H1 (cell line): ENCODE results near the gene MAP2K7. TPM values are rescaled to one million over a fixed set of nuclear protein-coding genes. Genes with fewer than 3 reads are reported as not detected.

Source experiments
- CTCF ChIA-PET: fragments of 300-600 bp; sonication (Branson Sonifier 250); formaldehyde crosslinking; loops from one replicate; lab custom pipeline; 2021; ENCODE audit not compliant: partially characterized antibody; lab: Charles Lee
- POLR2A ChIA-PET: fragments of 300-600 bp; sonication (Branson Sonifier 250); formaldehyde crosslinking; loops from one replicate; lab custom pipeline; 2021; ENCODE audit warnings: inconsistent platforms; ENCODE audit not compliant: partially characterized antibody; lab: Charles Lee
- DNase-seq, 2 experiments: peaks; one replicate each; pipeline versions ENCODE4 v3.0.0 to v3.0.0-alpha.2; 2010 to 2022; ENCODE audit warnings: low spot score in 2 of 2, low read depth in 1 of 2, mixed read lengths in 1 of 2
- FAIRE-seq: peaks from 2 replicates; lab custom pipeline; 2011; peaks lifted over from hg19 to GRCh38; lab: Jason Lieb, UNC
- H2AFZ ChIP-seq: 2 replicates; pipeline ENCODE4 v1.8.1; 2012; ENCODE audit warnings: low read length, inconsistent platforms
- H2AK5ac ChIP-seq: 2 replicates; pipeline ENCODE4 v1.6.1; 2013; ENCODE audit warnings: low read depth, low read length
- H2BK120ac ChIP-seq: replicated peaks from 2 replicates; pipeline ENCODE3; 2013; ENCODE audit warnings: low read depth, low read length, inconsistent platforms
- H2BK12ac ChIP-seq: 2 replicates; pipeline ENCODE4 v1.6.1; 2013; ENCODE audit warnings: low read depth, low read length
- H2BK15ac ChIP-seq: 2 replicates; pipeline ENCODE4 v1.6.1; 2013; ENCODE audit warnings: low read length
- H2BK20ac ChIP-seq: 2 replicates; pipeline ENCODE4 v1.6.1; 2013; ENCODE audit warnings: low read length
- H2BK5ac ChIP-seq: 2 replicates; pipeline ENCODE4 v1.6.1; 2013; ENCODE audit warnings: low read depth, low read length
- H3K14ac ChIP-seq: 2 replicates; pipeline ENCODE4 v1.6.1; 2013; ENCODE audit warnings: inconsistent platforms; ENCODE audit not compliant: insufficient read length
- H3K18ac ChIP-seq: 2 replicates; pipeline ENCODE4 v1.6.1; 2013; ENCODE audit warnings: low read length; ENCODE audit errors: extremely low read depth
- H3K23ac ChIP-seq: 2 replicates; pipeline ENCODE4 v1.6.1; 2013; ENCODE audit warnings: inconsistent platforms; ENCODE audit not compliant: insufficient read length
- H3K23me2 ChIP-seq: 2 replicates; pipeline ENCODE4 v1.6.1; 2013; ENCODE audit warnings: low read depth, low read length
- H3K27ac ChIP-seq: 2 replicates; pipeline ENCODE4 v1.6.1; 2011; ENCODE audit warnings: low read depth, low read length, inconsistent platforms
- H3K27me3 ChIP-seq, 4 experiments: replicated peaks in 1 of 4; 1 replicate in 1 of 4; 2 replicates in 3 of 4; pipeline versions ENCODE4 v1.6.1 to v1.8.1; 2011 to 2013; ENCODE audit warnings: low read length in 3 of 4, mild to moderate bottlenecking in 3 of 4, inconsistent platforms in 2 of 4, mixed read lengths in 2 of 4, moderate library complexity in 1 of 4; ENCODE audit not compliant: control insufficient read depth in 3 of 4, insufficient read depth in 3 of 4; ENCODE audit errors: extremely low read depth in 1 of 4
- H3K36me3 ChIP-seq, 4 experiments: 2 replicates each; pipeline versions ENCODE4 v1.6.1 to v1.8.1; 2011 to 2013; ENCODE audit warnings: mild to moderate bottlenecking in 4 of 4, low read length in 3 of 4, moderate library complexity in 2 of 4, control low read depth in 1 of 4, inconsistent platforms in 1 of 4; ENCODE audit not compliant: insufficient read depth in 4 of 4, control insufficient read depth in 2 of 4
- H3K4ac ChIP-seq: replicated peaks from 2 replicates; pipeline ENCODE3; 2013; ENCODE audit warnings: low read length, low read depth, mixed read lengths, inconsistent platforms; ENCODE audit not compliant: insufficient read length
- H3K4me1 ChIP-seq, 4 experiments: replicated peaks in 1 of 4; 1 replicate in 1 of 4; 2 replicates in 3 of 4; pipeline versions ENCODE4 v1.6.1 to v1.8.1; 2011 to 2013; ENCODE audit warnings: low read length in 3 of 4, inconsistent platforms in 2 of 4, mixed read lengths in 1 of 4; ENCODE audit not compliant: insufficient read depth in 4 of 4, control insufficient read depth in 3 of 4
- H3K4me2 ChIP-seq, 2 experiments: 2 replicates each; pipeline versions ENCODE4 v1.6.1 to v1.8.1; 2011 to 2013; ENCODE audit warnings: low read depth in 2 of 2, low read length in 2 of 2, control low read depth in 1 of 2, inconsistent platforms in 1 of 2, mild to moderate bottlenecking in 1 of 2; ENCODE audit not compliant: insufficient read depth in 1 of 2
- H3K4me3 ChIP-seq, 4 experiments: fragments of 200-600, 300-600 bp in 1 of 4; sonication (generic), shearing (Covaris generic), sonication (Bioruptor Twin) in 1 of 4; 2 replicates each; pipeline versions ENCODE4 v1.5.1 to v1.8.1; 2011 to 2016; ENCODE audit warnings: low read length in 4 of 4, low read depth in 3 of 4, control low read depth in 2 of 4, inconsistent platforms in 2 of 4, mild to moderate bottlenecking in 2 of 4, mixed read lengths in 1 of 4, moderate library complexity in 1 of 4; ENCODE audit not compliant: insufficient read depth in 2 of 4; ENCODE audit errors: extremely low read depth in 1 of 4
- H3K56ac ChIP-seq: replicated peaks from 2 replicates; pipeline ENCODE3; 2013; ENCODE audit warnings: low read depth, mild to moderate bottlenecking, mixed read lengths, low read length, inconsistent platforms; ENCODE audit not compliant: insufficient read length
- H3K79me1 ChIP-seq: 2 replicates; pipeline ENCODE4 v1.6.1; 2013; ENCODE audit warnings: low read depth, low read length, control low read depth
- H3K79me2 ChIP-seq, 2 experiments: 2 replicates each; pipeline versions ENCODE4 v1.6.1 to v1.8.1; 2012 to 2013; ENCODE audit warnings: low read length in 2 of 2, mild to moderate bottlenecking in 2 of 2, inconsistent platforms in 1 of 2; ENCODE audit not compliant: insufficient read depth in 2 of 2, control insufficient read depth in 1 of 2
- H3K9ac ChIP-seq, 4 experiments: replicated peaks in 1 of 4; 1 replicate in 1 of 4; 2 replicates in 3 of 4; pipeline versions ENCODE4 v1.6.1 to v1.8.1; 2011 to 2013; ENCODE audit warnings: low read depth in 3 of 4, low read length in 3 of 4, control low read depth in 2 of 4, mild to moderate bottlenecking in 2 of 4, moderate library complexity in 2 of 4, inconsistent platforms in 1 of 4; ENCODE audit errors: extremely low read depth in 1 of 4
- H3K9me3 ChIP-seq, 2 experiments: 2 replicates each; pipeline versions ENCODE4 v1.6.1 to v1.8.1; 2012 to 2013; ENCODE audit warnings: mild to moderate bottlenecking in 2 of 2, moderate library complexity in 2 of 2, control low read depth in 1 of 2, inconsistent platforms in 1 of 2, low read depth in 1 of 2, low read length in 1 of 2, mixed read lengths in 1 of 2; ENCODE audit not compliant: insufficient read depth in 2 of 2
- H4K20me1 ChIP-seq, 2 experiments: replicated peaks in 1 of 2; 2 replicates each; pipeline versions ENCODE3 to v1.8.1; 2011 to 2013; ENCODE audit warnings: inconsistent platforms in 2 of 2, low read length in 2 of 2, mild to moderate bottlenecking in 1 of 2; ENCODE audit not compliant: insufficient read depth in 2 of 2, control insufficient read depth in 1 of 2
- H4K5ac ChIP-seq: 2 replicates; pipeline ENCODE4 v1.6.1; 2013; ENCODE audit warnings: low read length, low read depth, mixed read lengths, inconsistent platforms; ENCODE audit not compliant: insufficient read length
- H4K8ac ChIP-seq: 2 replicates; pipeline ENCODE4 v1.8.0; 2013; ENCODE audit warnings: mild to moderate bottlenecking, moderate library complexity, low read length, inconsistent platforms; ENCODE audit not compliant: insufficient read depth; ENCODE audit errors: extremely low read depth
- H4K91ac ChIP-seq: replicated peaks from 2 replicates; pipeline ENCODE3; 2013; ENCODE audit warnings: low read length, mixed read lengths, inconsistent platforms; ENCODE audit not compliant: insufficient read length
- BACH1 ChIP-seq: IDR thresholded peaks from 2 replicates; pipeline ENCODE4 v1.6.1; 2012; ENCODE audit warnings: low read length, improper control_type of control experiment
- CHD2 ChIP-seq: IDR thresholded peaks from 2 replicates; pipeline ENCODE4 v1.6.1; 2012; ENCODE audit warnings: low read length, improper control_type of control experiment
- EP300 ChIP-seq, 2 experiments: IDR thresholded peaks; 1 replicate in 1 of 2; 2 replicates in 1 of 2; pipeline ENCODE4 v1.6.1; 2011 to 2012; ENCODE audit warnings: low read depth in 2 of 2, low read length in 2 of 2, mild to moderate bottlenecking in 2 of 2, borderline replicate concordance in 1 of 2, inconsistent platforms in 1 of 2, moderate library complexity in 1 of 2
- HDAC2 ChIP-seq, 2 experiments: fragments of 300-600 bp in 1 of 2; sonication (generic) in 1 of 2; IDR thresholded peaks; 2 replicates each; pipeline ENCODE4 v1.6.1; 2011 to 2012; ENCODE audit warnings: low read depth in 2 of 2, low read length in 2 of 2, mild to moderate bottlenecking in 2 of 2, moderate library complexity in 2 of 2, borderline replicate concordance in 1 of 2, inconsistent platforms in 1 of 2
- KDM5A ChIP-seq: fragments of 200-600 bp; IDR thresholded peaks from 2 replicates; pipeline ENCODE4 v1.7.1; 2012; ENCODE audit warnings: mild to moderate bottlenecking, low read length, inconsistent platforms, mixed read lengths
- SAP30 ChIP-seq: fragments of 300-600 bp; sonication (generic); IDR thresholded peaks from 2 replicates; pipeline ENCODE4 v1.7.1; 2012; ENCODE audit warnings: low read length, moderate library complexity, mild to moderate bottlenecking, inconsistent platforms; ENCODE audit not compliant: insufficient read depth, insufficient replicate concordance
- SIN3A ChIP-seq, 2 experiments: IDR thresholded peaks in 1 of 2; conservative IDR thresholded peaks in 1 of 2; 2 replicates each; pipeline ENCODE4 v1.6.1; 2011 to 2012; ENCODE audit warnings: low read length in 2 of 2, improper control_type of control experiment in 1 of 2, low read depth in 1 of 2, mild to moderate bottlenecking in 1 of 2
- SP1 ChIP-seq: IDR thresholded peaks from 2 replicates; pipeline ENCODE4 v1.6.1; 2011; ENCODE audit warnings: low read depth, low read length
- ZNF274 ChIP-seq: IDR thresholded peaks from 2 replicates; pipeline ENCODE4 v1.7.0; 2012; ENCODE audit warnings: low read length, borderline replicate concordance; ENCODE audit errors: extremely low read depth
- WGBS, 2 experiments: shearing (Covaris generic) in 1 of 2; methylation state at CpG; one replicate each; pipeline versions ENCODE4 v1.1.6 to v1.1.7; 2013 to 2015; ENCODE audit warnings: low lambda C conversion rate in 2 of 2, mixed read lengths in 2 of 2, inconsistent platforms in 1 of 2, low coverage in 1 of 2, missing lambda C conversion rate in 1 of 2; ENCODE audit not compliant: insufficient replicate concordance in 2 of 2, insufficient coverage in 1 of 2, insufficient read length in 1 of 2; ENCODE audit errors: extremely low coverage in 1 of 2, missing lambda C conversion rate in 1 of 2; 5-methylcytosine and 5-hydroxymethylcytosine counted together
- polyA plus RNA-seq, 7 experiments: library from polyadenylated mRNA; depleted of rRNA in 3 of 7; stranded (reverse) in 5 of 7; unstranded in 2 of 7; fragments of >200 nt in 5 of 7; fragments of 200-250 nt in 2 of 7; gene quantifications; 1 replicate in 5 of 7; 2 replicates in 1 of 7; 4 replicates in 1 of 7; pipeline versions ENCODE4 v1.2.1 to v1.2.3, GENCODE V29; 2011 to 2013; ENCODE audit warnings: missing spikeins in 2 of 7, mixed read lengths in 2 of 7
- total RNA-seq: library from RNA; stranded (reverse); fragmentation: NEBNext Ultra II Directional; extraction: Animal tissue kit (Norgen Biotek cat#: 25700); gene quantifications from 2 replicates; pipeline ENCODE4 v1.2.1, GENCODE V29; 2021

MAP2K7 gene
- total and polyA plus RNA-seq, 2 of the 8 experiments (the other 6 are each of a cell fraction or from before 2014, with no cell fraction given) = 8.9 to 38.3 TPM

- Histone ChIP-seq H3K27ac (no peak within 1 kb of the TSS), H3K36me3 (no peaks in the 10 kb centered on the region), H3K23ac (no peak within 1 kb of the TSS), H3K9me3 (no peaks in the 10 kb centered on the region), H3K4me3 (peak within 1 kb of the TSS; percentile 53 to 86 (median 60)), H3K9ac (peak within 1 kb of the TSS; percentile 5 to 56 (median 42); a peak in 5 of 7 replicates), H3K23me2 (peaks cover 21% of the 10 kb centered on the region), H3K14ac (no peak within 1 kb of the TSS), H2AK5ac (0 out of 2 replicates have a peak within 1 kb of the TSS, but pooled peaks have one; percentile 13), H3K79me1 (no peaks in the 10 kb centered on the region), H2BK12ac (0 out of 2 replicates have a peak within 1 kb of the TSS, but pooled peaks have one; percentile 43), H2BK20ac (no peak within 1 kb of the TSS), H2BK120ac (no peak within 1 kb of the TSS), H3K79me2 (no peaks in the 10 kb centered on the region), H4K91ac (no peak within 1 kb of the TSS), H2BK15ac (no peak within 1 kb of the TSS), H3K4me1 (peaks cover 0 to 23% (median 13%) of the 10 kb centered on the region in 4 experiments; a peak in 5 of 7 replicates), H3K27me3 (peaks cover 17 to 40% (median 35%) of the 10 kb centered on the region in 4 experiments; a peak in 6 of 7 replicates), H2BK5ac (0 out of 2 replicates have a peak within 1 kb of the TSS, but pooled peaks have one; percentile 20), H2AFZ (0 out of 2 replicates have a peak within 1 kb of the TSS, but pooled peaks have one; percentile 37), H3K4me2 (peak within 1 kb of the TSS; percentile 72 to 84), H3K56ac (no peak within 1 kb of the TSS), H3K4ac (no peak within 1 kb of the TSS), H4K20me1 (peaks cover 7 to 13% of the 10 kb centered on the region in 2 experiments), H4K5ac (peak within 1 kb of the TSS; percentile 67), H3K18ac (peak within 1 kb of the TSS; percentile 71), H4K8ac (peak within 1 kb of the TSS; percentile 32; the same call in 1 of the 2 replicates)
- CTCF ChIA-PET = interaction anchor here (0.6 to 9.0 kb wide), 11 partner anchors 8 to 128 kb away, joined by 3 to 112 read pairs (median 4); no protein-coding TSS in a partner anchor
- FAIRE-seq (no peak), DNase-seq (peak; percentile 80 to 99)
- WGBS, 2 experiments = 10% methylated on average over 53 of the region's 62 CpGs; no CpG with 5 or more reads in 1 of the 2 experiments
- POLR2A ChIA-PET = interaction anchor here (1.7 to 10.6 kb wide), 8 partner anchors 9 to 62 kb away, joined by 5 to 106 read pairs (median 10); partner anchors contain the start of genes MAP2K7 and TIMM44
- TF ChIP-seq ZNF274 (no peak), SAP30 (no peak), SP1 (peak; percentile 70; the same call in 1 of the 2 replicates), KDM5A (no peak), SIN3A (conservative IDR thresholded peaks at IDR 0.05 in 1 of 2, IDR thresholded peaks at IDR 0.05 in 1 of 2; ENCODE audit: low read depth in 1 of 2, low read length in 2 of 2) (peak in 1 of 2 experiments; percentile 71; a peak in 1 of 4 replicates), HDAC2 (IDR thresholded peaks at IDR 0.05; ENCODE audit: borderline replicate concordance in 1 of 2, low read depth in 2 of 2, low read length in 2 of 2) (no peak), CHD2 (peak; percentile 87), BACH1 (peak; percentile 77), EP300 (IDR thresholded peaks at IDR 0.05; ENCODE audit: borderline replicate concordance in 1 of 2, low read depth in 2 of 2, low read length in 2 of 2) (no peak)
Observed at GRCh38 chr19:7919610-7920518, 16.2 kb downstream of the MAP2K7 start, which contains the start of gene SNAPC2. Gene SNAPC2 (plus strand): TSS chr19:7920338. CDS start chr19:7920367, 29 bp downstream.
